Fibroblast of mammary gland (primary cell): ENCODE measurements around the gene PPFIBP2.
"Not testable (repeated sequence)": the region's sequence is repeated elsewhere in the genome, so short reads cannot be mapped to it uniquely, and the experiment has no call there.

Experiments used
- DNase-seq: peaks from one replicate; pipeline ENCODE4 v3.0.0-alpha.2; 2010; ENCODE audit warnings: low read depth
- H3K4me3 ChIP-seq: 2 replicates; pipeline ENCODE4 v1.5.1; 2011; ENCODE audit warnings: low read depth, mild to moderate bottlenecking, low read length, moderate library complexity; ENCODE audit not compliant: control insufficient read depth
- CTCF ChIP-seq: conservative IDR thresholded peaks from 2 replicates; pipeline ENCODE4 v1.5.1; 2011; ENCODE audit warnings: low read depth, low read length, inconsistent platforms; ENCODE audit not compliant: control insufficient read depth, insufficient read depth

PPFIBP2 gene

GRCh38 chr11:7655253-7656217 is 141.7 kb downstream of the PPFIBP2 start:
- no peak for TF ChIP-seq CTCF
- H3K4me3 ChIP-seq, result no peak overlapping the region
- no peak for DNase-seq

GRCh38 chr11:7656704-7657103 is 142.9 kb downstream of the PPFIBP2 start:
- no peak for DNase-seq
- H3K4me3 ChIP-seq, result no peak overlapping the region
- TF ChIP-seq CTCF, result no peak

GRCh38 chr11:7657306-7658025 is 143.7 kb downstream of the PPFIBP2 start:
- TF ChIP-seq CTCF, result peak; percentile 70
- DNase-seq, result peak; percentile 77
- H3K4me3 ChIP-seq, result no peak overlapping the region

GRCh38 chr11:7663531-7663930 is 149.7 kb downstream of the PPFIBP2 start:
- H3K4me3 ChIP-seq, DNase-seq: not testable (repeated sequence)

- DNase-seq, result no peak
- no peak for TF ChIP-seq CTCF
- H3K4me3 ChIP-seq, result no peak overlapping the region
Observed at GRCh38 chr11:7664867-7665266, 151.1 kb downstream of the PPFIBP2 start.

- peak; percentile 84 for TF ChIP-seq CTCF
- no peak overlapping the region for H3K4me3 ChIP-seq
- peak; percentile 73 for DNase-seq
Observed at GRCh38 chr11:7665473-7666291, 151.9 kb downstream of the PPFIBP2 start.
